ENCODE results near the gene B4GALT3. TPM values are rescaled to one million over a fixed set of nuclear protein-coding genes. Genes with fewer than 3 reads are reported as not detected.

The B4GALT3 gene
- total and polyA plus RNA-seq, 2 of the 8 experiments (the other 6 are each of a cell fraction or from before 2014, with no cell fraction given): 42.3 to 43.0 TPM

- no peak for TF ChIP-seq FOSL1 (IDR thresholded peaks at IDR 0.05; ENCODE audit: insufficient read depth, low read depth, low read length)
- peak; percentile 86 for TF ChIP-seq TAF7 (optimal IDR thresholded peaks at IDR 0.05; ENCODE audit: borderline replicate concordance, low read depth, low read length)
- no peak for TF ChIP-seq CHD1 (IDR thresholded peaks at IDR 0.05; ENCODE audit: low read depth, low read length)
- TF ChIP-seq MAX (IDR thresholded peaks at IDR 0.05): no peak
- no peak for TF ChIP-seq CBX5 (IDR thresholded peaks at IDR 0.05; ENCODE audit: low read depth, low read length)
- no peak for TF ChIP-seq RAD21 (IDR thresholded peaks at IDR 0.05 in 1 of 2, conservative IDR thresholded peaks at IDR 0.05 in 1 of 2; ENCODE audit: low read depth in 2 of 2, low read length in 2 of 2)
- TF ChIP-seq JUN (IDR thresholded peaks at IDR 0.05; ENCODE audit: low read depth, low read length): no peak
- TF ChIP-seq PHF8 (conservative IDR thresholded peaks at IDR 0.05; ENCODE audit: low read depth, low read length): peak; percentile 76
- TF ChIP-seq CHD7 (IDR thresholded peaks at IDR 0.05; ENCODE audit: insufficient replicate concordance, low read length): peak; percentile 20
Observed at GRCh38 chr1:161132410-161133219, 44.7 kb downstream of the B4GALT3 start, which contains the start of gene DEDD (continued).

Measured in H1 (cell line).